ENCODE measurements around the gene BANF2.

The BANF2 gene

DNA sequence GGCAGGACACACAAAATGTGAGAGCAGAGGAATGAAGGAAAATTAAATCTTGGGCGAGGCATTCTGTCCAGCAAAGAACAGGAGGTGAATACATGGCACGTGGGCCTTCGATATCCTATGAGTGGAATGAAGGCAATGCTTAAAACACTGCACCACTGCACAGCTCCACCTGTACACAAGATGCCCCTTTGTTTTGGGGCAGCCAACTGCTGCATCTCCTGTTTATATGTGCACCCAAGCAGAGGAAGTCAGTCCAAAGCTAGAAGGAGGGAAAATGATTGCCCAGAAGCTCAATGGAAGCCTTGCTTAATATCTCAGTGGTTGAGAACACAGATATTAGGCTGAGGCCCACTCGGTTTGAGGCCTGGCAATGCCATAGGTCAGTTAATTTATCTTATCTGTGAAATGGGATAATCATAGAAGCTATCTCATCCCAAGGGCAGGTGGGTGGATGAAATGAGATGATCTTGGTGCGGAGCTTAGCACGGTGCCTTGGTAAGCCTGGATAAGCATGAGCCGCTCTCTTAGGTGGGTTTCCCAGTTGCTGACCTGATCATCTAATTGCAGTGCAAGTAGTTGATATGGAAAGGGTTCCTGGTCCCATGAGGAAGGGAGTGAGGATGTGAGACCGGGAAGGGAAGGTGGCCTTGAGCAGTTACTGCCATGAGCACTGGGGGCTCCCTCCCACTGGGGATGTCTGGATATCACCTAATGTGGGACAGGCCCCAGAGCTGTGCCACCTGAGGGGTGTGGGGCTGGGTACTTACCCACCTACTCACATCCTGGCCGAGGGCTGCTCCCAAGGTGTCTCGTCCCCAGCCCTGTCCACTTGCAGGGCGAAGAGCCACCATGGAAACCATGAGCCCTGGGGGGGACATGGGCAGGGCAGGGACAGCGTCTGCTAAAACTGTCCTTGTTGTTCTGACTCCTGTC, 9.9 kb downstream of the BANF2 start:
- no peak overlapping the region for H3K4me3 ChIP-seq (ENCODE audit: low read depth, low read length)
- TF ChIP-seq, protein P1, sequence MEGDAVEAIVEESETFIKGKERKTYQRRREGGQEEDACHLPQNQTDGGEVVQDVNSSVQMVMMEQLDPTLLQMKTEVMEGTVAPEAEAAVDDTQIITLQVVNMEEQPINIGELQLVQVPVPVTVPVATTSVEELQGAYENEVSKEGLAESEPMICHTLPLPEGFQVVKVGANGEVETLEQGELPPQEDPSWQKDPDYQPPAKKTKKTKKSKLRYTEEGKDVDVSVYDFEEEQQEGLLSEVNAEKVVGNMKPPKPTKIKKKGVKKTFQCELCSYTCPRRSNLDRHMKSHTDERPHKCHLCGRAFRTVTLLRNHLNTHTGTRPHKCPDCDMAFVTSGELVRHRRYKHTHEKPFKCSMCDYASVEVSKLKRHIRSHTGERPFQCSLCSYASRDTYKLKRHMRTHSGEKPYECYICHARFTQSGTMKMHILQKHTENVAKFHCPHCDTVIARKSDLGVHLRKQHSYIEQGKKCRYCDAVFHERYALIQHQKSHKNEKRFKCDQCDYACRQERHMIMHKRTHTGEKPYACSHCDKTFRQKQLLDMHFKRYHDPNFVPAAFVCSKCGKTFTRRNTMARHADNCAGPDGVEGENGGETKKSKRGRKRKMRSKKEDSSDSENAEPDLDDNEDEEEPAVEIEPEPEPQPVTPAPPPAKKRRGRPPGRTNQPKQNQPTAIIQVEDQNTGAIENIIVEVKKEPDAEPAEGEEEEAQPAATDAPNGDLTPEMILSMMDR (IDR thresholded peaks at IDR 0.05; ENCODE audit: control insufficient read depth, extremely low read depth, insufficient read depth) = no peak
- DNase-seq (ENCODE audit: low read depth) = no peak

GRCh38 chr20:17710379-17711266, 10.9 kb downstream of the BANF2 start:
- no peak overlapping the region for H3K4me3 ChIP-seq (ENCODE audit: low read depth, low read length)
- no peak for DNase-seq (ENCODE audit: low read depth)
- TF ChIP-seq, protein P1 (IDR thresholded peaks at IDR 0.05; ENCODE audit: control insufficient read depth, extremely low read depth, insufficient read depth) = no peak

DNA sequence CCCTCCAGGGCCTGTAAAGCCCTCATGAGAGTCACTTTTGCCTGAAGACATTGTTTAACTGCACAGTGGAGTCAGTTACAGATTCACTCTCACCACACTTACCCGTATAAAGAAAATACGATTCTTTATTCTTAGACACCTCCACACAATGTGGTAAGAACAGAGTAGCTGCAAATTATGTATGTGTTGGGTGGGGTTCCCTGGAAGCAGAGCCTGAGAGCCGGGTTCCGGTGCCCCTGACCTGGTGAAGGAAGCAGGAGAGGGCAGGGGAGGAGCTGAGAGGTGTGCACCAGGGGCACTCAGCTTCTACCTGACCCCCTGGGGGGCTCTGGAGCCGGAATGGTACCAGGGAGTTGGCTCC, 11.5 kb downstream of the BANF2 start:
- TF ChIP-seq, protein P1 (IDR thresholded peaks at IDR 0.05; ENCODE audit: control insufficient read depth, extremely low read depth, insufficient read depth) = no peak
- no peak for DNase-seq (ENCODE audit: low read depth)

DNA sequence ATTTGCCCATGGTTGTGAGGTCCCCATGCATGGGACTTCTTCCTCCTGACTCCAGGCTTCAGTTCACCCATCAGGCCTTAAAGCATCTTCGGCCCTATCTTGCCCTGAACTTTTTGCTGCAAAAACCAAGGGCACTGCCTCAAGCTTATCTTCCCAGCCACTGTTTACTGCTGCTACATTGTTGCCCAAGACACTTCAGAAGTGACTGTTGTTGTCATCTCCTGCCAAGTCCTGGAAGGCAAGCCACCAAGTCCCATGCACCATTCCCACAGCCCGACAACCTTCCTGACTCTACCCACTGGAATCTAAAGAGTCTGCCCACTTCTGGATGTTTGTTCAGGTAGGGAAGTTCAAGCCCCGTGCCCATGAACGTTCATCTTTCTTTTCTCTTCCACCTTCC, 12.4 kb downstream of the BANF2 start:
- TF ChIP-seq, protein P1 (IDR thresholded peaks at IDR 0.05; ENCODE audit: control insufficient read depth, extremely low read depth, insufficient read depth) = no peak
- no peak overlapping the region for H3K4me3 ChIP-seq (ENCODE audit: low read depth, low read length)
- DNase-seq (ENCODE audit: low read depth) = no peak

More for the DNA sequence above, 11.5 kb downstream of the BANF2 start:
- H3K4me3 ChIP-seq (ENCODE audit: low read depth, low read length) = no peak overlapping the region

GRCh38 chr20:17712708-17713107, 12.9 kb downstream of the BANF2 start:
- TF ChIP-seq, protein P1 (IDR thresholded peaks at IDR 0.05; ENCODE audit: control insufficient read depth, extremely low read depth, insufficient read depth) = no peak
- H3K4me3 ChIP-seq (ENCODE audit: low read depth, low read length) = no peak overlapping the region
- DNase-seq (ENCODE audit: low read depth) = no peak

GRCh38 chr20:17714597-17714996, 14.8 kb downstream of the BANF2 start:
- no peak overlapping the region for H3K4me3 ChIP-seq (ENCODE audit: low read depth, low read length)
- TF ChIP-seq, protein P1 (IDR thresholded peaks at IDR 0.05; ENCODE audit: control insufficient read depth, extremely low read depth, insufficient read depth) = no peak
- no peak for DNase-seq (ENCODE audit: low read depth)

Data from LNCaP clone FGC (cell line).